SK-N-SH (cell line): ENCODE data around the gene SLC35A4. TPM values are rescaled to one million over a fixed set of nuclear protein-coding genes. Genes with fewer than 3 reads are reported as not detected.

ENCODE experiments used
- CTCF ChIA-PET: fragments of 300-600, 350-600 bp; formaldehyde crosslinking; extraction: SDS; loops from one replicate; lab custom pipeline; 2021; lab: Yijun Ruan, JAX
- POLR2A ChIA-PET: fragments of 350-600 bp; sonication (Branson Sonifier 250); formaldehyde crosslinking; extraction: SDS; loops from one replicate; lab custom pipeline; 2020; ENCODE audit warnings: antibody characterized with exemption, inconsistent platforms; lab: Yijun Ruan, JAX
- DNase-seq: peaks from one replicate; pipeline ENCODE4 v3.0.0; 2012
- H2AFZ ChIP-seq: fragments of 200-600 bp; sonication (generic); 2 replicates; pipeline ENCODE4 v1.8.1; 2016; ENCODE audit warnings: antibody characterized with exemption, mild to moderate bottlenecking, low read depth
- H3F3A ChIP-seq: fragments of 200-600 bp; sonication (generic); replicated peaks from 2 replicates; pipeline ENCODE3; 2016; ENCODE audit warnings: antibody characterized with exemption, mild to moderate bottlenecking; ENCODE audit not compliant: insufficient read depth
- H3K27ac ChIP-seq, 2 experiments: fragments of 200-500 bp in 1 of 2; fragments of 200-600 bp in 1 of 2; sonication (Bioruptor generic) in 1 of 2; sonication (generic), shearing (Covaris generic) in 1 of 2; 2 replicates each; pipeline versions ENCODE4 v1.5.1 to v1.6.1; 2014 to 2016; ENCODE audit warnings: low read depth in 2 of 2, inconsistent platforms in 1 of 2, low read length in 1 of 2, mild to moderate bottlenecking in 1 of 2, mixed read lengths in 1 of 2
- H3K27me3 ChIP-seq: fragments of 200-600 bp; sonication (generic), shearing (Covaris generic); 2 replicates; pipeline ENCODE4 v1.6.1; 2016; ENCODE audit warnings: mixed run types; ENCODE audit not compliant: insufficient read depth
- H3K36me3 ChIP-seq, 2 experiments: fragments of 200-500 bp in 1 of 2; fragments of 200-600 bp in 1 of 2; sonication (Bioruptor generic) in 1 of 2; sonication (generic) in 1 of 2; replicated peaks in 1 of 2; 2 replicates each; pipeline versions ENCODE3 to v1.5.1; 2014 to 2016; ENCODE audit warnings: low read length in 1 of 2, mild to moderate bottlenecking in 1 of 2; ENCODE audit not compliant: insufficient read depth in 2 of 2, control insufficient read depth in 1 of 2
- H3K4me1 ChIP-seq, 2 experiments: fragments of 200-500 bp in 1 of 2; fragments of 200-600 bp in 1 of 2; sonication (Bioruptor generic) in 1 of 2; sonication (generic), shearing (Covaris generic) in 1 of 2; 2 replicates each; pipeline versions ENCODE4 v1.5.1 to v1.6.1; 2014 to 2016; ENCODE audit warnings: low read depth in 1 of 2, low read length in 1 of 2, mixed run types in 1 of 2; ENCODE audit not compliant: insufficient read depth in 2 of 2, control insufficient read depth in 1 of 2
- H3K4me2 ChIP-seq: fragments of 200-600 bp; sonication (generic), shearing (Covaris generic); 2 replicates; pipeline ENCODE4 v1.6.1; 2017; ENCODE audit warnings: mixed run types
- H3K4me3 ChIP-seq, 2 experiments: fragments of 200-500 bp in 1 of 2; fragments of 200-600 bp in 1 of 2; sonication (Bioruptor generic) in 1 of 2; sonication (generic), shearing (Covaris generic) in 1 of 2; 2 replicates each; pipeline versions ENCODE4 v1.5.1 to v1.8.1; 2014 to 2016; ENCODE audit warnings: low read depth in 2 of 2, inconsistent platforms in 1 of 2, low read length in 1 of 2, mild to moderate bottlenecking in 1 of 2, mixed read lengths in 1 of 2, moderate library complexity in 1 of 2
- H3K79me2 ChIP-seq: fragments of 200-600 bp; sonication (generic); 2 replicates; pipeline ENCODE4 v1.8.1; 2017; ENCODE audit warnings: mild to moderate bottlenecking; ENCODE audit not compliant: insufficient read depth
- H3K9ac ChIP-seq: fragments of 200-600 bp; sonication (generic); 2 replicates; pipeline ENCODE4 v1.6.1; 2017; ENCODE audit warnings: mixed run types
- H3K9me2 ChIP-seq: fragments of 200-600 bp; sonication (generic); 2 replicates; pipeline ENCODE4 v1.6.1; 2017; ENCODE audit warnings: mixed run types
- H3K9me3 ChIP-seq: fragments of 200-600 bp; sonication (generic); 2 replicates; pipeline ENCODE4 v1.6.1; 2017; ENCODE audit warnings: mixed run types, mild to moderate bottlenecking, moderate library complexity
- H4K20me1 ChIP-seq: fragments of 200-600 bp; sonication (generic); 2 replicates; pipeline ENCODE4 v1.6.1; 2017; ENCODE audit warnings: mild to moderate bottlenecking, mixed run types; ENCODE audit not compliant: insufficient read depth
- CTCF ChIP-seq: fragments of 200-600 bp; sonication (generic); IDR thresholded peaks from 2 replicates; pipeline ENCODE4 v1.6.1; 2017; ENCODE audit warnings: antibody characterized with exemption, mild to moderate bottlenecking, moderate library complexity
- EP300 ChIP-seq, 2 experiments: IDR thresholded peaks; 2 replicates each; pipeline versions ENCODE4 v1.4.0 to v1.6.1; 2012; ENCODE audit warnings: borderline replicate concordance in 1 of 2, low read depth in 1 of 2, low read length in 1 of 2
- EZH2phosphoT487 ChIP-seq: fragments of 200-600 bp; sonication (generic); IDR thresholded peaks from 2 replicates; pipeline ENCODE4 v1.6.1; 2017; ENCODE audit warnings: low read depth, mixed run types, mild to moderate bottlenecking, antibody characterized with exemption, moderate library complexity, borderline replicate concordance
- FOSL2 ChIP-seq: IDR thresholded peaks from 2 replicates; pipeline ENCODE4 v1.4.0; 2012; ENCODE audit warnings: low read depth, mild to moderate bottlenecking, moderate library complexity, borderline replicate concordance
- FOXJ3 ChIP-seq: sonication (generic); formaldehyde crosslinking; IDR thresholded peaks from 2 replicates; pipeline ENCODE4 v1.5.1; 2020; ENCODE audit warnings: mild to moderate bottlenecking, missing genetic modification reagents
- FOXM1 ChIP-seq: IDR thresholded peaks from 2 replicates; pipeline ENCODE4 v1.4.0; 2012; ENCODE audit warnings: low read depth, mild to moderate bottlenecking
- MXI1 ChIP-seq: IDR thresholded peaks from 2 replicates; pipeline ENCODE4 v1.6.1; 2012; ENCODE audit warnings: mild to moderate bottlenecking, low read depth, low read length, improper control_type of control experiment
- RAD21 ChIP-seq: IDR thresholded peaks from 2 replicates; pipeline ENCODE4 v1.6.1; 2012; ENCODE audit warnings: mild to moderate bottlenecking, low read length
- RCOR1 ChIP-seq: fragments of 150-350 bp; IDR thresholded peaks from 2 replicates; pipeline ENCODE4 v1.6.1; 2017; ENCODE audit warnings: antibody characterized with exemption, low read length
- REST ChIP-seq: IDR thresholded peaks from 2 replicates; pipeline ENCODE4 v1.6.1; 2012; ENCODE audit warnings: mild to moderate bottlenecking, low read depth, low read length, moderate library complexity
- RXRA ChIP-seq: IDR thresholded peaks from 2 replicates; pipeline ENCODE4 v1.4.0; 2012; ENCODE audit warnings: low read depth, mild to moderate bottlenecking, borderline replicate concordance
- SMC3 ChIP-seq: IDR thresholded peaks from 2 replicates; pipeline ENCODE4 v1.6.1; 2012; ENCODE audit warnings: low read depth, low read length, improper control_type of control experiment
- TAF1 ChIP-seq: IDR thresholded peaks from 2 replicates; pipeline ENCODE4 v1.6.1; 2012; ENCODE audit warnings: low read depth, mild to moderate bottlenecking, low read length, moderate library complexity, borderline replicate concordance
- TCF12 ChIP-seq: IDR thresholded peaks from 2 replicates; pipeline ENCODE4 v1.4.0; 2012
- YY1 ChIP-seq: IDR thresholded peaks from 2 replicates; pipeline ENCODE4 v1.4.0; 2012; ENCODE audit warnings: low read depth, mild to moderate bottlenecking
- WGBS: methylation state at CpG from one replicate; pipeline ENCODE4 v1.1.6; 2017; ENCODE audit warnings: low lambda C conversion rate; 5-methylcytosine and 5-hydroxymethylcytosine counted together
- polyA plus RNA-seq, 3 experiments: library from polyadenylated mRNA; depleted of rRNA; stranded (reverse); fragments of >200 nt; gene quantifications; 2 replicates each; pipeline ENCODE4 v1.2.3, GENCODE V29; 2012

Gene SLC35A4
- polyA plus RNA-seq, 1 of the 3 experiments (the other 2 are of a cell fraction), result 56.2 TPM

GRCh38 chr5:140566665-140567064 is 2.0 kb downstream of the SLC35A4 start (continued):
- TF ChIP-seq TCF12 (no peak), RXRA (no peak), RAD21 (no peak), FOXJ3 (no peak), YY1 (no peak), SMC3 (no peak), RCOR1 (no peak), MXI1 (no peak), REST (no peak), CTCF (no peak)

- Histone ChIP-seq H3K79me2 (peaks cover 28% of the 10 kb centered on the region), H3K27me3 (no peaks in the 10 kb centered on the region), H4K20me1 (no peaks in the 10 kb centered on the region), H3K4me2 (no peak overlapping the region), H3K9ac (no peak overlapping the region), H3K4me1 (peaks cover 3 to 19% of the 10 kb centered on the region in 2 experiments; a peak in 1 of 4 replicates), H3K36me3 (peaks cover 8 to 25% of the 10 kb centered on the region in 2 experiments), H3K27ac (no peak overlapping the region), H3K9me3 (no peaks in the 10 kb centered on the region), H3K4me3 (no peak overlapping the region), H3K9me2 (no peaks in the 10 kb centered on the region), H3F3A (peaks cover 5% of the 10 kb centered on the region), H2AFZ (no peak overlapping the region)
- no peak for DNase-seq
- POLR2A ChIA-PET, result interaction anchor here (1.4 kb wide), 1 partner anchor 9 kb away, joined by 4 read pairs; no protein-coding TSS in a partner anchor
- CTCF ChIA-PET, result interaction anchor here (0.6 to 0.8 kb wide), 2 partner anchors 31 to 328 kb away, joined by 3 read pairs; no protein-coding TSS in a partner anchor
- WGBS, result 90% methylated on average over 18 of the region's 22 CpGs
- TF ChIP-seq EP300 (IDR thresholded peaks at IDR 0.05; ENCODE audit: borderline replicate concordance in 1 of 2, low read depth in 1 of 2, low read length in 1 of 2), result no peak
- no peak for TF ChIP-seq FOXM1
- no peak for TF ChIP-seq EZH2phosphoT487
- no peak for TF ChIP-seq TAF1
- TF ChIP-seq FOSL2, result no peak
Measured at GRCh38 chr5:140567136-140567818, 2.6 kb downstream of the SLC35A4 start.
